Keratinocyte (primary cell): ENCODE data around the gene JAKMIP1.

Experiments used
- EZH2 ChIP-seq: IDR thresholded peaks from one replicate; pipeline ENCODE4 v1.6.1; 2012; ENCODE audit warnings: inconsistent platforms, mild to moderate bottlenecking, low read length, moderate library complexity
- TF ChIP-seq, protein P1 (sequence below), 3 experiments: IDR thresholded peaks in 1 of 3; conservative IDR thresholded peaks in 1 of 3; optimal IDR thresholded peaks in 1 of 3; 2 replicates in 2 of 3; 3 replicates in 1 of 3; pipeline versions ENCODE3 to v1.5.1; 2011; ENCODE audit warnings: low read length in 3 of 3, mild to moderate bottlenecking in 3 of 3, moderate library complexity in 2 of 3, control low read depth in 1 of 3, inconsistent platforms in 1 of 3; ENCODE audit not compliant: insufficient read depth in 2 of 3; ENCODE audit errors: extremely low read depth in 1 of 3

DNA sequence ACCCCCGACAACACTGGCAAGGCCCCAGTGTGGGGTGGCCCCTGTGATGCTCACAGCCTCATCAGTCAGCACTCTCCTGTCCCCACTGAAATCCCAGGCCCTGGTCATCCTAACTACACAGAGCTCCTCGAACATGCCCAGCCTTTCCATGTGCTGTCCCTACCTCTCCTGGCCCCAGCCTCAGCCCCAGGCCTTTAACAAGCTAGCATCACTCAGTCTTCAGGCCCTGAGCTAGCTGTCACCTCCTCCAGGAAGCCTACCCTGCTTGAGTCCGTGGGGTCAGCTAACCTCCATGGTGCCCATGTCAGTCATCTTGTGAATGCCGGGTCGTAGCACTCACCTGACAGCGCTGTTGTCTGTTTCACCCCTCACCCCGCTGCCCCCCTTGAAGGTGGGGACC lies 156.5 kb downstream of the JAKMIP1 start:
- TF ChIP-seq, protein P1, sequence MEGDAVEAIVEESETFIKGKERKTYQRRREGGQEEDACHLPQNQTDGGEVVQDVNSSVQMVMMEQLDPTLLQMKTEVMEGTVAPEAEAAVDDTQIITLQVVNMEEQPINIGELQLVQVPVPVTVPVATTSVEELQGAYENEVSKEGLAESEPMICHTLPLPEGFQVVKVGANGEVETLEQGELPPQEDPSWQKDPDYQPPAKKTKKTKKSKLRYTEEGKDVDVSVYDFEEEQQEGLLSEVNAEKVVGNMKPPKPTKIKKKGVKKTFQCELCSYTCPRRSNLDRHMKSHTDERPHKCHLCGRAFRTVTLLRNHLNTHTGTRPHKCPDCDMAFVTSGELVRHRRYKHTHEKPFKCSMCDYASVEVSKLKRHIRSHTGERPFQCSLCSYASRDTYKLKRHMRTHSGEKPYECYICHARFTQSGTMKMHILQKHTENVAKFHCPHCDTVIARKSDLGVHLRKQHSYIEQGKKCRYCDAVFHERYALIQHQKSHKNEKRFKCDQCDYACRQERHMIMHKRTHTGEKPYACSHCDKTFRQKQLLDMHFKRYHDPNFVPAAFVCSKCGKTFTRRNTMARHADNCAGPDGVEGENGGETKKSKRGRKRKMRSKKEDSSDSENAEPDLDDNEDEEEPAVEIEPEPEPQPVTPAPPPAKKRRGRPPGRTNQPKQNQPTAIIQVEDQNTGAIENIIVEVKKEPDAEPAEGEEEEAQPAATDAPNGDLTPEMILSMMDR (optimal IDR thresholded peaks at IDR 0.05 in 1 of 3, IDR thresholded peaks at IDR 0.05 in 1 of 3, conservative IDR thresholded peaks at IDR 0.05 in 1 of 3; ENCODE audit: extremely low read depth in 1 of 3, insufficient read depth in 2 of 3, low read length in 3 of 3) = no peak
- TF ChIP-seq EZH2 = no peak
